H54 (cell line): ENCODE results near the gene FYTTD1.

Experiments
- DNase-seq: peaks from one replicate; pipeline ENCODE4 v3.0.0; 2011; ENCODE audit warnings: low spot score, mixed read lengths; ENCODE audit not compliant: insufficient read length
- FAIRE-seq: peaks from 3 replicates; lab custom pipeline; 2011; peaks lifted over from hg19 to GRCh38; lab: Jason Lieb, UNC
- POLR2A ChIP-seq: IDR thresholded peaks from 2 replicates; pipeline ENCODE4 v1.6.1; 2011; ENCODE audit warnings: low read depth, mild to moderate bottlenecking, low read length

Gene FYTTD1

DNA sequence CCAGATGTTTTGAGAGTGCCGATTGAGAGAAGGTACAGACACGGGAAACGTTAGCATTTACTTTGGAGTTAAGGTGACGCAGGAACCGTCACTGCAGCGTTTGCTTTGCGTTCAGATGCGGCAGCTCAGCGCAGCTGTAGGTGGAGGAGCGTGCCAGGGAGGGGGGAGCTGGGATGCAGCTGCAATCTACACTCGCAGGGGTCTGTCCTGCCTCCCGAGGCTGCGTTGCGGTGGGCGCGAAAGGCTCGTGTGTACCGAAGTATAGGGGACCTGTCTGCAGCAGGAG lies 425 bp upstream of the FYTTD1 start:
- FAIRE-seq (peak; percentile 88), DNase-seq (peak; percentile 75)
- no peak for TF ChIP-seq POLR2A

DNA sequence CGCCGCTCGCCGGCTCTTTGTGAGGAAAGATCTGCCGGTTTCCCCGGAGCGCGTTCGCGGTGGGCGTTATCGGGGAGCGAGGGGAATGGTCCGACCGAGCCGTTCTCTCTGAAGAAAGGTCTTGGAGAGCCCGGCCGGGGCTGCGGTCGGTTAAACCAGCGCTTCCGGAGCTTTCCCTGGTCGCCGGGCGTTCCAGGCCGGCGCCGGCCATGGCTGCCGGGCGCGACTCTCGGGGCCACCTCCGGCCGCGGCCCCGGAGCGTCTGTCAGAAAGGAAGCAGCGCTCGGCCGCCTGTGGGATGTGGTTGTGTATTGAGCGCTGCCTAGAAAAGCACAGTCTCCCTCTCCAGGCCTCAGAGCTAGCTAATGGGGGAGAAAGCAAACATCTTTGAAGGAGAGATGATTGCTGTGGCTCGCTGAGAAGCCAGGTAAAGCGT lies 731 bp downstream of the FYTTD1 start:
- DNase-seq (peak; percentile 52), FAIRE-seq (no peak)
- TF ChIP-seq POLR2A = no peak

DNA sequence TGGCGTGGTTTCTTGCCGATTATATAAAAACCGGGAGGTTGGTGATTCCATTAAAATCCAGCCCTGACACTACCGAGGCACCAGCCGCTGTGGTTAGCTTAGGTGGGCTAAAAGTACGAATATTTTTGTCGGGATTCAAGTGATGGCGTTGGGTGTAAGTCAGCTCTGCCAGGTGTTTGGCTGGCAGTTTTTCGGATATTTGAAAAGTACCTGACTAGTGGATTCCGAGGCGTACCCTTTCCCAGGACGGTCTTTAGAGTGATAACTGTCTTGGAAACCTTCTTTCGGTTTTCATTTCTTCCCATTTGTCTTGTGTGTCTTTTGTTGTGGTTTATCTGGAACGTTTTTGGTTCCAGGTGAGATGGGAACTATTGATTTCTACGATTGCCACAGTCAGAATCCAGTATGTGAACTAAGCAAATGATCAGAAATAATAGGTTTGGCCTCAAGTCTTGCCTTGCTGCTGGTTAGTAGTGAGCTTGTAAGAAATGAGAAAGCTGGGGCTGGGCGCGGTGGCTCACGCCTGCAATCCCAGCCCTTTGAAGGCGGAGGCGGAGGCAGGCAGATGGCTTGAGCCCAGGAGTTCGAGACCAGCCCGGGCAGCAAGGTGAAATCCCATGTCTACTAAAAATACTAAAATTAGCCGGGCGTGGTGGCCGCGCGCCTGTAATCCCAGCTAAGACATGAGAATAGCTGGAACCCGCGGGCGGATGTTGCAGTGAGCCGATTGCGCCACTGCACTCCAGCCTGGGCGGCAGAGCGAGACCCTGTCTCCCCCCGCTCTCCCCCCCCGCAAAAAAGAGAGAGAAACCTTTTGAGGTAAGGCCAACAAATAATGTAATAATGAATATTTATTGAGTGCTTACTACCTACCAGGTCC lies 1.4 kb downstream of the FYTTD1 start:
- TF ChIP-seq POLR2A = no peak
- peak; percentile 70 for FAIRE-seq

DNA sequence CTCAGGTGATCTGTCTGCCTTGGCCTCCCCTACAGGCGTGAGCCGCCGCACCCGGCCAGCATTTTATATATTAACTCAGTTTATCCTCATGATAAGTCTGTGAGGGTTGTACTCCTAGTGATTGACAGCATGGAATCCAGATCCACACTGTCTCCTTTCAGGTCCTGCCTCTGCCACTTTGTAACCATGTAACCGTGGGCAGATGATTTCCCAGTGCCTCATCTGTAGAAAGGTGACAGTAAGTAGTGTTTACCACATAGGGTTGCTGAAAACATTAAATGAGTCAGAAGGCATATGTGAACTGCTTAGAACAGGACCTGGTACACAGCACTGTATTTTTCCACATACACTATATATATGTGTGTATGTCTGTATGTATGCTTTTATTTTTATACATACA lies 2.4 kb downstream of the FYTTD1 start:
- DNase-seq (no peak), FAIRE-seq (peak; percentile 38)
- no peak for TF ChIP-seq POLR2A

More for the DNA sequence above, 1.4 kb downstream of the FYTTD1 start:
- no peak for DNase-seq

DNA sequence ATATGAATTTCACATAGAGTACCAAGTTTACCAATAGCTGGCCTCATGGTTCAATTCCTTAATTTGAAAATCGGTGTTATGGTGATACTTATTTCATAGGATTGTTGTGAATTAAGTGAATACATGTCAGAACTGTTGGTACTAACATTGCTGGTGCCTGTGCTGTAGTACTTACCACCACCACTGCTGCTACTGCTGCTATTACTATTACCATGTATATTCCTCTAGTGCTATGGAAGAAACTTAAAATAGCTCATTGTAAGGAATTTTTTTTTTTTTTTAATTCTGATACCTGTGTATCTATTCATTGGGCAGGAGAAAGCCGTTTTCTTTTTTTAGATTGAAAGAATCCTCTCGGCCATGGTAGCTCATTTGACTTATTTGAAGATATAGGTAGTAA lies 3.6 kb downstream of the FYTTD1 start:
- no peak for TF ChIP-seq POLR2A
- peak; percentile 36 for DNase-seq
- FAIRE-seq = peak; percentile 50

DNA sequence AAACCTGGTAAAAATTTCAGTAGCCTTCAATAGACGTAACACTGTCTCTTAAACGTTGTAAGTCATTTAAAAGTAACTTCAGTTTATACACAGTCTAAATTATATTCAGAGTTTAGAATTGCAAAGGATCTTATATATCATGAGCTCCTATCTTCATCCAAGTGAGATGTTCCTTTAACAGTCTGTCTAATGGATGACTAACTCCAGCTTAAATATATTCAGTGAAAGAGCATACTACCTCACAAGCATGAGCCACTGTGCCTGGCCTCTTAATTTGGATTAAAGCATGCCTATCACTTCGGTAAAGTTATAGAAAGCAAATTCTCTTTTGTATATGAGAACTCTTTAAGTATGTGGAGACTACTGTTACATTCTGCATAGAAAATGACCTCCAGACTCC lies 7.0 kb downstream of the FYTTD1 start:
- DNase-seq (no peak), FAIRE-seq (no peak)
- TF ChIP-seq POLR2A = no peak

DNA sequence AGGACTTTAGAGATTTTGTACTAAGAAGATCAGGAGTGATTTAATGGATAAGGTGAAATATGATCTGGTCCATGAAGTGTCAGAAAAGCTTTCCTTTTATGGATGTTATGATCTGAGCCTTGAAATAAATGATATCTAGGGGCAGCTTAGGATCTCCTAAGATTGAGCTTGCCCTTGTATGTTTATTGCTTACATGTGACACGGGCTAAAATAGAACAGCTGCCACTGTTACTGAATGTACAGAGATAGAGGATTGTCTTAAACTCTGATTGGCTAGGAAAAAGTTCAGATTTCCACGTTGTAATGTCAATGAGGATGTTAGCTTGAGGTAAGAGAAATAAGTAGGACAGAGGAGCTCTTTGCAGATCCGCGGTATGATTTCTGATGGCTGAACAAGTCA lies 8.8 kb downstream of the FYTTD1 start:
- FAIRE-seq (peak; percentile 23), DNase-seq (no peak)
- no peak for TF ChIP-seq POLR2A

DNA sequence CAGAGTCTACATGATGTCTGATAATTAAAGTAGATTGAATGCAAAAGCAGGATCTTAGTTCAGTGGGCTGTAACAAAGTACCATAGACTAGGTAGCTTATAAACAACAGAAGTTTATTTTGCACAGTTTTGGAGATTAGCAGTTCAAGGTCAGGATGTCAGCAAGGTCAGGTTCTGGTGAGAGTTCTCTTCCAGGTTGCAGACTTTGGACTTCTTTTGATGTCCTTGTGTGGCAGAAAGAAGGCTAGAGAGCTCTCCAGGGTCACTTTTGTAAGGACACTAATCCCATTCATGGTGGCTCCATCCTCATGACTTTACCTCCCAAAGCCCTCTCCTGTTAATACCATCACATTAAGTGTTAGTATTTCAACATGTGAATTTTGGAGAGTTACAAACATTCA lies 12.1 kb downstream of the FYTTD1 start:
- DNase-seq = no peak
- TF ChIP-seq POLR2A = no peak
- no peak for FAIRE-seq

DNA sequence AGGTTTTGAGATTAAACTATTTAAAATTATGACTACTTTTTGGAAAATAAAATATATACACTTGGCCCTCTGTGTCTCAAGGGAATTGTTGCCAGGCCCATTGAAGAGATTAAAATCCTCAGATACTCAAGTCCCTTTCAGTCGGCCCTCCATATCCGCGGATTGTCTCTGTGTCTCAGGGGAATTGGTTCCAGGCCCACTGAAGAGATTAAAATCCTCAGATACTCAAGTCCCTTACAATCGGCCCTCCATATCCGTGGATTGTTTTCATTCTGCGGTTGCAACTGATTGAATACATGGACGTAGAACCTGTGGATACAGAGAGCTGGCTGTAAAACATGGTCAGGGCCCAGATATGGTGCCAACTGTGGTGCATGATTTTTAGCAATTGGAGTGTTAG lies 25.6 kb downstream of the FYTTD1 start:
- no peak for TF ChIP-seq POLR2A
- DNase-seq (no peak), FAIRE-seq (no peak)

DNA sequence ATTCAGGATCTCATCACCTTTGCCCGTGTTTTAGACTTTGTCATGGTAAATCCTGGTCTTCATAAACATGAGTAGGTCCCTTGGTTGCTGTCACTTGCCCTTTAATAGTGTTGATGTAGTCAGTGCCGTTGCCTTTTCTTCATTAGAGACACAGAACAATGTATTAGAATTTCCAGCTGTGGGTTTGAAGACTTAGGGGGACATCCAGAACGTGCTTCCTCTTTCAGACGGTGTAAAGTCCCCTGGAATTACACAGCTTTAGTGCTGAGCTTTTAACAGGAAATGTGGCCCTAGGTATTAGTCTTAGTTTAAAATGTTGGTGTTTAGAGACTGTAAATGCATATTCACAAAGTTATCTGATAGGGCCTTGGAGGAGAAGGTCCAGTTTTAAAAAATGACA lies 32.5 kb downstream of the FYTTD1 start:
- no peak for TF ChIP-seq POLR2A
- DNase-seq = no peak
- no peak for FAIRE-seq

DNA sequence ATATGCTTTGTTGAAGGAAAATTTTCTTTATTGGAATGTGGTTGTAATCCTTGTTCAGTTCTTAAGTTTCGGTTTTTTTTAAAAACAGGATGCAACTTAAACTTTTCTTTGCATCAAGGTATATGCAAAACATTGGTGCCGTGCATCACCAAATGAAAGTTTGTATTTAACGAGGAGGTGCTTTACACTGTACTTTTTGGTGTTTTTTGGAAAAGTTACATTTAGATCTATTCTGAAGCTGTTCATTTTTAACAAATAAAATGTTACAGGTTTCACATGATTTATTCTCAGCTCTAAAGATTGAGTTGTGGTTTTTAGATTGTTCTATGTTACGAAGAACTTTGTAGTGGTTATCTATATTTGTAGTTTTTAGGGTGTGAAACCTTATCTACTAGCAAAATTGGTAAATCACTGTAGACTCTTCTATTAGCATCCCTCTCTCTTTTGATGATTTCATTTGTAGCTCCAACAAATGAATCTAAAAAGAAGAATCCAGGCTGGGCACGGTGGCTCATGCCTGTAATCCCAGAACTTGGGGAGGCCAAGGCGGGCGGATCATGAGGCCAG lies 34.4 kb downstream of the FYTTD1 start:
- DNase-seq (no peak), FAIRE-seq (no peak)
- TF ChIP-seq POLR2A = no peak

DNA sequence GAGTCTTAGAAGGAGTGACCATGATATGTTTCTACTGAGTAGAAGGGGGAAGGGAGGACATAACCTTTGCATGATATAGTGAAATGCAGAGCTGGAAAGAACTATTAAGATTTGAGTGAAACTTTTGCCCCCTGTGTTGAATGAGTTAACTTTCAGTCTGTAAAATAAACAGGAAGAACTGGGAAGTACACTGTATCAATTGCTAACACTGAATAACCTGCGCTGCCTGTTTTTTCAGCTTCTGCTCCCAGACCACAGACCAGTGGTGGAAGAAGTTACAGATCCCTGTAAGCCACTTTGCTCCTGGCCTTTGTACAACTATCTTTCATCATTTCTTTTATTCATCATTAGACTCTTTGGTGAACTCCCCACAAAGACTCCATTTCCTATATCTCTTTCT lies 37.7 kb downstream of the FYTTD1 start:
- DNase-seq (no peak), FAIRE-seq (no peak)
- no peak for TF ChIP-seq POLR2A

DNA sequence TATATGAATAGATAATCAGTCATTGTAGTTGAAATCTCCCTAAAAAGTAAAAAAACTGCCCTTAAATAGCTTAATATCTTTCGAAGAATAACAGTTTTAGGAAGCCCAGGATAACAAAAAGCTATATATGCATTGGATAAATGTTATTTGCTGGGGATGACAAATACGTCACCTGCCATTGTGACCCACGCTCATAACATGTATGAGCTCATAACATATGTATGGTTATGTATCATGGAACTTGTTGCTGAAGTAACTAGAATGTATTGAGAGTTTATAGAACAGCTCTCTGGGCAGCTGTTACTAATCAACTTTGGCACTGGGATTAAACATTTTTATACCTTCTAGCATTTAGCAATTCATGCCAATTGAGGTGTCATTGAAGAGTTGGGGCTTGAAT lies 39.6 kb downstream of the FYTTD1 start:
- no peak for TF ChIP-seq POLR2A
- DNase-seq (no peak), FAIRE-seq (peak; percentile 92)

DNA sequence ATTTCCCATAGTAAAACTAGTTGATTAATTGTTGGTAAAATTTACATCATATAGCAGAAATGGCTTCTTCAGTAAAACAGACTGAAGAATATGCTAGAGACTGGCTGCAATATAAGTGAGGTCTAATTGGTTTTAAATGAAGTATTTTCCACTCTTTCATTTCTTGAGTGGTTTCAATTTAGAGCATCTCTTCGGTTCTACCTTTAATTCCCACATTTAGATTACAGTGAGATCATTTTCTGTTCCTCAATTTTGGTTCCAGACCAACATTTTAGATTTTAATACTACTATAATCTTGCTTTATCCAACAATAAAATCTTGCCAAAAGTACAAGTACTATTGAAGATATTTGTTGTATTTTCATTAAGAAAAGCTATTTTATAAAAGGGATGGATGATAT lies 40.4 kb downstream of the FYTTD1 start:
- DNase-seq (no peak), FAIRE-seq (no peak)
- no peak for TF ChIP-seq POLR2A

DNA sequence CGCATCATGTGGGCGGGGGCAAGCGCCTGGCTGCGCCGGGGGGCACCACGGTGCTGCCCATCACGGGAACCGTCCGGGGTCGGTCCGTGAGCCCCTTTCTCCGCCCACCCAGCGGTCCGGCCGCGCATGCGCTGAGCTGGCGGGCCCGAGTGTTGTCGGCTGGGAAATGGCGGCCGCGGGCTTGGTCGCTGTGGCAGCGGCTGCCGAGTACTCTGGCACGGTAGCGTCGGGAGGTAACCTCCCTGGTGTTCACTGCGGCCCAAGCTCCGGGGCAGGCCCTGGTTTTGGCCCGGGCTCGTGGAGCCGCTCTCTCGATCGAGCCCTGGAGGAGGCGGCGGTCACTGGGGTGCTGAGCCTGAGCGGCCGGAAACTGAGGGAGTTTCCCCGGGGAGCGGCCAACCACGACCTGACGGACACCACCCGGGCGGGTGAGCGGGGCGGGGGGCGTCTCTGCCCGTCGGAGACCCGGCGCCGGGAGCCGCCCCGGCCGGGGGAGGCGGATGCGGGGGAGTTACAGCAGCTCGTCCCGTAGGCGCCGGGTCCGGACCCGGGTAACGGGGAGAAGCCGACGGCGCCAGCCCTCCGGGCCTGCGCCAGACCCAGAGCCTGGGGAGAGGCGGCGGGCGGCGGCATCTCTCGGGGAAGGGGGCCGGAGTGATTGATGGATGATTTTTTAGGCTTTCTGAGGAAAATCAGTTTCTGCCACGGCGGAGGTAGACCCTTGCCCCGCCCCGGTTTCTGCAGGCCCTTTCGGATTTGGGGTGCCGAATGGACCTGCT lies 41.6 kb downstream of the FYTTD1 start, which contains the start of gene LRCH3:
Gene LRCH3, plus strand, starts transcription at position 142 of the 779 bp plus-strand sequence. Its CDS starts 25 bp downstream, at position 167.
- TF ChIP-seq POLR2A = peak; percentile 99
- FAIRE-seq (peak; percentile 15), DNase-seq (peak; percentile 92)
